Tibial artery (tissue), 4 donors: ENCODE measurements around the gene USP17L19.
"Not testable (repeated sequence)": the region's sequence is repeated elsewhere in the genome, so short reads cannot be mapped to it uniquely, and the experiment has no call there.

ENCODE experiments used
- DNase-seq, 2 donors: peaks; one replicate each; pipeline ENCODE4 v3.0.0-alpha.2; 2019
- H3K27ac ChIP-seq, 2 donors: fragments of 200-600 bp; sonication (generic) in 1 of 2; 1 replicate in 1 of 2; 2 replicates in 1 of 2; pipeline ENCODE4 v1.5.1; 2018 to 2019; ENCODE audit warnings: mild to moderate bottlenecking in 1 of 2
- H3K27me3 ChIP-seq, 2 donors: fragments of 200-600 bp; sonication (generic) in 1 of 2; one replicate each; pipeline versions ENCODE4 v1.5.1 to v1.6.0; 2016 to 2019
- H3K36me3 ChIP-seq, 3 donors: fragments of 200-600 bp; sonication (generic) in 2 of 3; one replicate each; pipeline ENCODE4 v1.5.1; 2016 to 2019; ENCODE audit warnings: mild to moderate bottlenecking in 2 of 3
- H3K4me1 ChIP-seq, 4 donors: fragments of 200-600 bp; sonication (generic) in 2 of 4; 1 replicate in 3 of 4; 2 replicates in 1 of 4; pipeline ENCODE4 v1.5.1; 2016 to 2019
- H3K4me3 ChIP-seq, 2 donors: fragments of 200-600 bp; sonication (generic) in 1 of 2; 1 replicate in 1 of 2; 2 replicates in 1 of 2; pipeline ENCODE4 v1.5.1; 2018 to 2019; ENCODE audit warnings: mild to moderate bottlenecking in 2 of 2
- H3K9me3 ChIP-seq, 3 donors: fragments of 200-600 bp; sonication (generic) in 1 of 3; one replicate each; pipeline ENCODE4 v1.5.1; 2016 to 2019
- intact Hi-C: fragments of 100-400 bp; cut with DNase I; formaldehyde crosslinking; loops from one replicate; pipeline ENCODE4 v1.15.0; 2023; ENCODE audit warnings: low total_unique reads

USP17L19 gene

GRCh38 chr4:9267319-9267718 lies 14.1 kb downstream of the USP17L19 start, which contains the start of gene USP17L22:
Gene USP17L22 (plus strand): TSS chr4:9267619. CDS start chr4:9267619, 0 bp downstream.
- H3K4me1 ChIP-seq, H3K4me3 ChIP-seq, DNase-seq, H3K36me3 ChIP-seq, H3K9me3 ChIP-seq, H3K27me3 ChIP-seq, H3K27ac ChIP-seq, intact Hi-C loops: not testable (repeated sequence)

GRCh38 chr4:9271719-9272118 lies 18.5 kb downstream of the USP17L19 start:
- H3K9me3 ChIP-seq, H3K27me3 ChIP-seq, H3K4me1 ChIP-seq, H3K4me3 ChIP-seq, intact Hi-C loops, H3K36me3 ChIP-seq, H3K27ac ChIP-seq: not testable (repeated sequence)
- peak; percentile 76 to 79 for DNase-seq
